Endothelial cell of umbilical vein (primary cell): ENCODE measurements around the gene SOX8. TPM values are rescaled to one million over a fixed set of nuclear protein-coding genes. Genes with fewer than 3 reads are reported as not detected.

Experiments used
- BruUV-seq: library from RNA; stranded (reverse); fragments of 400-500 nt; replicated peaks from 2 replicates; lab custom pipeline; 2021; lab: Mats Ljungman, UMichigan
- CTCF ChIA-PET: fragments of 300-600, 350-600 bp; sonication (Branson Sonifier 250); formaldehyde crosslinking; loops from one replicate; lab custom pipeline; 2021; ENCODE audit warnings: antibody characterized with exemption, inconsistent platforms; lab: Charles Lee
- POLR2A ChIA-PET: fragments of 300-600, 350-600 bp; sonication (Branson Sonifier 250); formaldehyde crosslinking; loops from one replicate; lab custom pipeline; 2021; ENCODE audit warnings: antibody characterized with exemption, inconsistent platforms; lab: Charles Lee
- DNase-seq: peaks from one replicate; pipeline ENCODE4 v3.0.0-alpha.2; 2011; ENCODE audit warnings: low read depth, low spot score
- FAIRE-seq: peaks from 2 replicates; lab custom pipeline; 2011; peaks lifted over from hg19 to GRCh38; lab: Jason Lieb, UNC
- H2AFZ ChIP-seq: 2 replicates; pipeline ENCODE4 v1.6.0; 2012; ENCODE audit warnings: low read depth, low read length, control low read depth, inconsistent platforms
- H3K27ac ChIP-seq: 2 replicates; pipeline ENCODE4 v1.5.1; 2011; ENCODE audit warnings: low read depth, mild to moderate bottlenecking, control low read depth, low read length, moderate library complexity; ENCODE audit not compliant: insufficient read depth
- H3K27me3 ChIP-seq, 2 experiments: 2 replicates each; pipeline versions ENCODE4 v1.6.0 to v1.6.1; 2011; ENCODE audit warnings: low read length in 2 of 2, mixed read lengths in 1 of 2; ENCODE audit not compliant: control insufficient read depth in 2 of 2, insufficient read depth in 2 of 2
- H3K36me3 ChIP-seq, 2 experiments: 2 replicates in 1 of 2; 3 replicates in 1 of 2; pipeline ENCODE4 v1.5.1; 2011; ENCODE audit warnings: low read length in 2 of 2, mild to moderate bottlenecking in 1 of 2, moderate library complexity in 1 of 2; ENCODE audit not compliant: control insufficient read depth in 2 of 2, insufficient read depth in 2 of 2; ENCODE audit errors: extremely low read depth in 1 of 2
- H3K4me1 ChIP-seq: 3 replicates; pipeline ENCODE4 v1.5.1; 2011; ENCODE audit warnings: mild to moderate bottlenecking, low read length; ENCODE audit not compliant: control insufficient read depth, insufficient read depth; ENCODE audit errors: extremely low read depth
- H3K4me2 ChIP-seq: 2 replicates; pipeline ENCODE4 v1.6.1; 2011; ENCODE audit warnings: low read length, control low read depth, mixed read lengths; ENCODE audit not compliant: insufficient read depth
- H3K4me3 ChIP-seq, 3 experiments: fragments of 200-600 bp in 1 of 3; sonication (generic), shearing (Covaris generic) in 1 of 3; replicated peaks in 1 of 3; 2 replicates each; pipeline ENCODE4 v1.5.1; 2011 to 2016; ENCODE audit warnings: control low read depth in 3 of 3, low read length in 3 of 3, mild to moderate bottlenecking in 2 of 3, inconsistent platforms in 1 of 3, low read depth in 1 of 3, moderate library complexity in 1 of 3; ENCODE audit not compliant: insufficient read depth in 1 of 3
- H3K79me2 ChIP-seq: 2 replicates; pipeline ENCODE4 v1.6.0; 2012; ENCODE audit warnings: low read length, inconsistent platforms; ENCODE audit not compliant: control insufficient read depth, insufficient read depth
- H3K9ac ChIP-seq: replicated peaks from 2 replicates; pipeline ENCODE3; 2011; ENCODE audit warnings: low read length, control low read depth; ENCODE audit not compliant: insufficient read depth; ENCODE audit errors: extremely low read depth
- H3K9me1 ChIP-seq: replicated peaks from 3 replicates; pipeline ENCODE4 v1.6.0; 2011; ENCODE audit warnings: mild to moderate bottlenecking, low read length; ENCODE audit not compliant: control insufficient read depth, insufficient read depth; ENCODE audit errors: extremely low read depth
- H3K9me3 ChIP-seq: replicated peaks from 2 replicates; pipeline ENCODE4 v1.5.1; 2012; ENCODE audit warnings: low read length, inconsistent platforms; ENCODE audit not compliant: control insufficient read depth, insufficient read depth
- H4K20me1 ChIP-seq: replicated peaks from 2 replicates; pipeline ENCODE3; 2011; ENCODE audit warnings: mild to moderate bottlenecking, low read length; ENCODE audit not compliant: control insufficient read depth, insufficient read depth; ENCODE audit errors: extremely low read depth
- CTCF ChIP-seq, 2 donors: IDR thresholded peaks; 1 replicate in 1 of 2; 2 replicates in 1 of 2; pipeline ENCODE4 v1.5.1; 2011; ENCODE audit warnings: low read length in 2 of 2, mild to moderate bottlenecking in 2 of 2, moderate library complexity in 2 of 2, control low read depth in 1 of 2, inconsistent platforms in 1 of 2, low read depth in 1 of 2; ENCODE audit not compliant: insufficient read depth in 1 of 2; ENCODE audit errors: extremely low read depth in 1 of 2
- EZH2 ChIP-seq: IDR thresholded peaks from 2 replicates; pipeline ENCODE4 v1.6.1; 2012; ENCODE audit warnings: borderline replicate concordance, low read depth, mild to moderate bottlenecking, moderate library complexity, low read length, inconsistent platforms; ENCODE audit not compliant: severe bottlenecking
- FOS ChIP-seq: IDR thresholded peaks from 2 replicates; pipeline ENCODE4 v1.6.1; 2011; ENCODE audit warnings: mild to moderate bottlenecking, low read length, moderate library complexity, borderline replicate concordance; ENCODE audit not compliant: insufficient read depth
- GATA2 ChIP-seq: IDR thresholded peaks from 2 replicates; pipeline ENCODE4 v1.7.0; 2011; ENCODE audit warnings: low read depth, mild to moderate bottlenecking, moderate library complexity, mixed read lengths, low read length; ENCODE audit not compliant: insufficient read length, insufficient read depth
- JUN ChIP-seq: IDR thresholded peaks from 2 replicates; pipeline ENCODE4 v1.6.1; 2011; ENCODE audit warnings: borderline replicate concordance, low read depth; ENCODE audit not compliant: insufficient read length, insufficient read depth
- MAX ChIP-seq: IDR thresholded peaks from 2 replicates; pipeline ENCODE4 v1.6.1; 2011; ENCODE audit not compliant: insufficient read depth, insufficient read length
- MYC ChIP-seq: IDR thresholded peaks from one replicate; pipeline ENCODE4 v1.6.1; 2011; ENCODE audit warnings: mild to moderate bottlenecking, low read depth, low read length
- POLR2A ChIP-seq: IDR thresholded peaks from 2 replicates; pipeline ENCODE4 v1.6.1; 2012; ENCODE audit warnings: low read depth, mild to moderate bottlenecking, control low read depth, low read length
- POLR2AphosphoS5 ChIP-seq: IDR thresholded peaks from 2 replicates; pipeline ENCODE4 v1.6.1; 2012; ENCODE audit warnings: low read depth, mild to moderate bottlenecking, control low read depth, low read length, moderate library complexity; ENCODE audit not compliant: insufficient read depth
- dilution Hi-C: fragments of 300-500 bp; cut with MboI; formaldehyde crosslinking; loops from one replicate; pipeline ENCODE4 v1.15.0; 2019; ENCODE audit warnings: low sequenced_read_pairs; ENCODE audit not compliant: extremely low pct_ligation_motif_present
- intact Hi-C: fragments of 100-400 bp; cut with micrococcal nuclease; formaldehyde crosslinking; loops from one replicate; pipeline ENCODE4 v1.10.0; 2022
- polyA plus RNA-seq, 4 experiments: library from polyadenylated mRNA; depleted of rRNA in 3 of 4; stranded (reverse) in 3 of 4; unstranded in 1 of 4; fragments of >200 nt; gene quantifications; 2 replicates each; pipeline versions ENCODE4 v1.2.1 to v1.2.3, GENCODE V29; 2011 to 2012; ENCODE audit warnings: missing spikeins in 1 of 4
- total RNA-seq: library from RNA; stranded (reverse); gene quantifications from 2 replicates; pipeline ENCODE4 v1.2.3, GENCODE V29; 2021

The SOX8 gene
- total and polyA plus RNA-seq, 2 donors (not counting 3 experiments of a cell fraction or from before 2014, with no cell fraction given), result 0.52 to 0.53 TPM

- Histone ChIP-seq H3K27ac (no peak overlapping the region), H3K4me1 (peaks cover 12% of the 10 kb centered on the region), H3K9me1 (no peaks in the 10 kb centered on the region), H3K36me3 (no peaks in the 10 kb centered on the region), H4K20me1 (no peaks in the 10 kb centered on the region), H3K4me3 (no peak overlapping the region), H3K79me2 (no peaks in the 10 kb centered on the region), H3K9ac (no peak overlapping the region), H3K27me3 (no peaks in the 10 kb centered on the region), H2AFZ (no peak overlapping the region), H3K9me3 (no peaks in the 10 kb centered on the region), H3K4me2 (no peak overlapping the region)
- BruUV-seq, result no TSS peak
- CTCF ChIA-PET, result interaction anchor here (1.0 kb wide), 1 partner anchor 49 kb away, joined by 3 read pairs; no protein-coding TSS in a partner anchor
- TF ChIP-seq POLR2AphosphoS5, result no peak
- TF ChIP-seq EZH2, result no peak
- TF ChIP-seq POLR2A, result no peak
- TF ChIP-seq MYC, result no peak
- TF ChIP-seq FOS, result no peak
- no peak for TF ChIP-seq MAX
- TF ChIP-seq GATA2, result no peak
- TF ChIP-seq JUN, result no peak
- TF ChIP-seq CTCF (IDR thresholded peaks at IDR 0.05; ENCODE audit: extremely low read depth in 1 of 2, insufficient read depth in 1 of 2, low read depth in 1 of 2, low read length in 2 of 2), result no peak
- POLR2A ChIA-PET, result no interaction called here
- intact Hi-C loops, result no loop called here
- dilution Hi-C loops, result no loop called here
- DNase-seq (no peak), FAIRE-seq (no peak)
These were observed 26.5 kb downstream of the SOX8 start for GRCh38 chr16:1008085-1008484.
